Smooth muscle cell (in vitro differentiated cells): Measurements from ENCODE around the gene KCNQ1OT1. TPM values are rescaled to one million over a fixed set of nuclear protein-coding genes. Genes with fewer than 3 reads are reported as not detected.
A peak's percentile ranks its signal among the peaks of the same experiment; 100 is the strongest.

Experiments
- DNase-seq: peaks from one replicate; lab custom pipeline; 2025; ENCODE audit not compliant: unreplicated experiment; lab: John Stamatoyannopoulos, UW
- H2AFZ ChIP-seq: fragments of 200-600 bp; sonication (generic); 2 replicates; pipeline ENCODE4 v1.6.0; 2016; ENCODE audit warnings: antibody characterized with exemption, low read depth, mild to moderate bottlenecking
- H3F3A ChIP-seq: fragments of 200-600 bp; sonication (generic); 2 replicates; pipeline ENCODE4 v1.6.0; 2017; ENCODE audit warnings: antibody characterized with exemption, low read depth
- H3K27ac ChIP-seq: fragments of 200-600 bp; sonication (generic); 2 replicates; pipeline ENCODE4 v1.5.1; 2016; ENCODE audit warnings: low read depth, mild to moderate bottlenecking
- H3K27me3 ChIP-seq: fragments of 200-600 bp; sonication (generic); 2 replicates; pipeline ENCODE4 v1.6.1; 2016; ENCODE audit warnings: low read depth, mild to moderate bottlenecking
- H3K36me3 ChIP-seq: fragments of 200-600 bp; sonication (generic); 2 replicates; pipeline ENCODE4 v1.5.1; 2016; ENCODE audit warnings: low read depth
- H3K4me1 ChIP-seq: fragments of 200-600 bp; sonication (generic); 2 replicates; pipeline ENCODE4 v1.5.1; 2016; ENCODE audit warnings: low read depth
- H3K4me2 ChIP-seq: fragments of 200-600 bp; sonication (generic); 2 replicates; pipeline ENCODE4 v1.6.0; 2016; ENCODE audit warnings: mild to moderate bottlenecking
- H3K4me3 ChIP-seq: fragments of 200-600 bp; sonication (generic); 2 replicates; pipeline ENCODE4 v1.5.1; 2016; ENCODE audit warnings: mild to moderate bottlenecking
- H3K79me2 ChIP-seq: fragments of 200-600 bp; sonication (generic); 2 replicates; pipeline ENCODE4 v1.6.0; 2016; ENCODE audit warnings: low read depth, mild to moderate bottlenecking
- H3K9ac ChIP-seq: fragments of 200-600 bp; sonication (generic); 2 replicates; pipeline ENCODE4 v1.6.0; 2016; ENCODE audit warnings: low read depth
- H3K9me3 ChIP-seq: fragments of 200-600 bp; sonication (generic); replicated peaks from 2 replicates; pipeline ENCODE4 v1.5.1; 2016; ENCODE audit warnings: low read depth
- H4K20me1 ChIP-seq: fragments of 200-600 bp; sonication (generic); 2 replicates; pipeline ENCODE4 v1.6.0; 2016; ENCODE audit warnings: low read depth
- CTCF ChIP-seq: fragments of 200-600 bp; sonication (generic); IDR thresholded peaks from 2 replicates; pipeline ENCODE4 v1.5.1; 2017; ENCODE audit warnings: borderline replicate concordance, mild to moderate bottlenecking, antibody characterized with exemption; ENCODE audit not compliant: insufficient read depth, poor library complexity, severe bottlenecking
- whole genome bisulfite sequencing: methylation state at CpG from one replicate; pipeline ENCODE4 v1.1.7; 2016; ENCODE audit warnings: low lambda C conversion rate; 5-methylcytosine and 5-hydroxymethylcytosine counted together
- polyA plus RNA-seq: library from polyadenylated mRNA; unstranded; fragments of >200 nt; fragmentation: Nextera tagmentation; extraction: Ambion mirVana; gene quantifications from 2 replicates; pipeline ENCODE4 v1.2.1, GENCODE V29; 2016
- total RNA-seq: library from RNA; depleted of rRNA; stranded (reverse); fragments of >200 nt; gene quantifications from 2 replicates; pipeline ENCODE4 v1.2.3, GENCODE V29; 2014

Gene KCNQ1OT1
- total and polyA plus RNA-seq, 2 experiments from 2014 or later: 1.6 to 9.8 TPM

DNA sequence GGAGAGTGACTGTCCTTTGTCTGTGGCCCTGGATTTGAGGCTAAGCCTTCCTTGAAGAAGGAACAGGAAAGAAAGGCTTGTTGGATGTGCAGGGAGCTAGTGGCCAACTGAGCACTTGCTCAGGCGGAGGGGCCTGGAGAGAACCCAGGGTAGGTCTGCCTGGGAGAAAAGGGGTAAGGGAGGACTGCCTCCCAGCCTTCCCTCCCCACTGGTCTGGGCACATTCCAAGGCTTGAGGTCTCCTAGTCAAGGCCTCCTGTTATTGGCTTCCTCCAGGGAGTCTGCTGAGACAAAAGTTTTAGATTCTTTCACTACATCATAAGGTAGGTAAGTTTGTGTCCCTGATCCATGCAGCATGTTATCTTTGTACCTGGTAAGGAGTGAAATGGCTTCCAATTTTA, 15.2 kb downstream of the KCNQ1OT1 start:
- TF ChIP-seq CTCF: no peak
- H3K79me2 ChIP-seq: peaks cover 99% of the 10 kb centered on the region
- peaks cover 6% of the 10 kb centered on the region for H3F3A ChIP-seq
- no peak overlapping the region for H2AFZ ChIP-seq
- no peak overlapping the region for H3K4me3 ChIP-seq
- H3K9me3 ChIP-seq: no peaks in the 10 kb centered on the region
- DNase-seq: no peak
- H3K4me1 ChIP-seq: peaks cover 7% of the 10 kb centered on the region
- no peaks in the 10 kb centered on the region for H3K27me3 ChIP-seq
- no peak overlapping the region for H3K9ac ChIP-seq
- 96% methylated on average over 1 of the region's 1 CpG for WGBS
- no peak overlapping the region for H3K4me2 ChIP-seq
- peaks cover 100% of the 10 kb centered on the region for H4K20me1 ChIP-seq
- H3K36me3 ChIP-seq: no peaks in the 10 kb centered on the region
- no peak overlapping the region for H3K27ac ChIP-seq

DNA sequence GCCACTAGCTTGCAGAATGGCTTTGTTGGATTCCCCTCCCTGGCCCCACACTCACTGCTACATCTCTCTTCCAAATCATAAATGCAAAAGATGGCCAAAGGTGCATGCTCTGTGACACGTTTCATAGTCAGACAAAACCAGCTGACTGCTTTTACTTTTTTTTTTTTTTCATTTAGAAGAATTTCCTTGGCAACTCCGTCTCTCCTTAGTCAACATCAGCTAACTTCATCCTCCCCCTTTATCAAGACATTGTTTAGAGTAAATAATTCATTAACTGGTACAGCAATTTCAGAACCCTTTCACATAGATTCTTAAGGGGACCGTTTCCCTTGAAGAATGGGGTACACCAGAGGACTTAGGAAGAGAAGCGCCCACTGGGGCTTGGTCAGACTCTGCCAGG, 16.0 kb downstream of the KCNQ1OT1 start:
- Histone ChIP-seq H3K4me1 (peaks cover 7% of the 10 kb centered on the region), H4K20me1 (peaks cover 100% of the 10 kb centered on the region), H3K9ac (no peak overlapping the region), H3K9me3 (no peaks in the 10 kb centered on the region), H3K36me3 (no peaks in the 10 kb centered on the region), H3K4me2 (no peak overlapping the region), H3K79me2 (peaks cover 97% of the 10 kb centered on the region), H3K4me3 (no peak overlapping the region), H3K27me3 (no peaks in the 10 kb centered on the region), H3F3A (peaks cover 6% of the 10 kb centered on the region), H2AFZ (no peak overlapping the region), H3K27ac (no peak overlapping the region)
- 91% methylated on average over 4 of the region's 4 CpGs for WGBS
- no peak for TF ChIP-seq CTCF
- no peak for DNase-seq

GRCh38 chr11:2681408-2682145, 18.2 kb downstream of the KCNQ1OT1 start:
- Histone ChIP-seq H3K4me2 (peak overlapping the region; percentile 28), H3K4me3 (no peak overlapping the region), H3F3A (peaks cover 6% of the 10 kb centered on the region), H3K9me3 (no peaks in the 10 kb centered on the region), H3K36me3 (no peaks in the 10 kb centered on the region), H4K20me1 (peaks cover 100% of the 10 kb centered on the region), H2AFZ (no peak overlapping the region), H3K79me2 (peaks cover 96% of the 10 kb centered on the region), H3K27ac (peak overlapping the region; percentile 64), H3K4me1 (peaks cover 7% of the 10 kb centered on the region), H3K27me3 (no peaks in the 10 kb centered on the region), H3K9ac (no peak overlapping the region)
- no peak for TF ChIP-seq CTCF
- no peak for DNase-seq
- 65% methylated on average over 5 of the region's 5 CpGs for WGBS
